ENCODE measurements around the gene C14orf119. TPM values are rescaled to one million over a fixed set of nuclear protein-coding genes. Genes with fewer than 3 reads are reported as not detected.

C14orf119 gene
- total and polyA plus RNA-seq, 2 donors from 2014 or later = 42.8 to 56.6 TPM

DNA sequence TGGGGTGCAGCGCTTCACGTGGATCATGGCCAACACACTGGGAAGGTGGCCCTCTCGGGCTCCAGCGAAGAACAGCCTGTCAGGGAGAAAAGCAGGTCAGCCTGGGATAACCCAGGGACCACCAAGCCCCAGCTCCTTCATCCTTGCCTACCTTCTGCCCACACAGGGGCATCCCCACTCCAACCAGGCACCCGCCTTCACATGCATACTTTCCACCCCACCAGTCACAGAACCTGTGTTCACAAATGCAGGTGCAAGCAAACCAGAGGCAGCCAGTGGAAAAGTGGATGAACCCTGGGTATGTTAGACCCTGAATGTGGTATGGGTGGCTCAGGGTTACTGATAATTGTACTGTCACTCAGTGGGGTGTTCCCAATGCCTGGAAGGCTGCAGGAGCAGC lies 36.2 kb downstream of the C14orf119 start:
- Histone ChIP-seq H3K27me3 (ENCODE audit: control insufficient read depth, insufficient read depth, low read length) (no peaks in the 10 kb centered on the region), H3K9ac (ENCODE audit: low read length in 3 of 3) (no peak overlapping the region), H3K4me1 (ENCODE audit: control insufficient read depth in 2 of 3, insufficient read depth in 2 of 3, low read depth in 1 of 3, low read length in 3 of 3) (peaks cover 0 to 3% (median 0%) of the 10 kb centered on the region in 3 donors), H3K36me3 (ENCODE audit: control insufficient read depth in 2 of 3, insufficient read depth in 3 of 3, low read length in 3 of 3) (peaks cover 0 to 31% (median 27%) of the 10 kb centered on the region in 3 donors), H3K4me3 (ENCODE audit: low read length in 3 of 3) (no peak overlapping the region), H3K9me3 (ENCODE audit: control insufficient read depth in 2 of 3, insufficient read depth in 1 of 3, low read length in 3 of 3) (no peaks in the 10 kb centered on the region), H3K27ac (ENCODE audit: low read depth in 2 of 2, low read length in 2 of 2) (no peak overlapping the region)
- FAIRE-seq (no peak), DNase-seq (no peak)
- intact Hi-C loops (cut with DNase I) = no loop called here
- TF ChIP-seq, protein P1, sequence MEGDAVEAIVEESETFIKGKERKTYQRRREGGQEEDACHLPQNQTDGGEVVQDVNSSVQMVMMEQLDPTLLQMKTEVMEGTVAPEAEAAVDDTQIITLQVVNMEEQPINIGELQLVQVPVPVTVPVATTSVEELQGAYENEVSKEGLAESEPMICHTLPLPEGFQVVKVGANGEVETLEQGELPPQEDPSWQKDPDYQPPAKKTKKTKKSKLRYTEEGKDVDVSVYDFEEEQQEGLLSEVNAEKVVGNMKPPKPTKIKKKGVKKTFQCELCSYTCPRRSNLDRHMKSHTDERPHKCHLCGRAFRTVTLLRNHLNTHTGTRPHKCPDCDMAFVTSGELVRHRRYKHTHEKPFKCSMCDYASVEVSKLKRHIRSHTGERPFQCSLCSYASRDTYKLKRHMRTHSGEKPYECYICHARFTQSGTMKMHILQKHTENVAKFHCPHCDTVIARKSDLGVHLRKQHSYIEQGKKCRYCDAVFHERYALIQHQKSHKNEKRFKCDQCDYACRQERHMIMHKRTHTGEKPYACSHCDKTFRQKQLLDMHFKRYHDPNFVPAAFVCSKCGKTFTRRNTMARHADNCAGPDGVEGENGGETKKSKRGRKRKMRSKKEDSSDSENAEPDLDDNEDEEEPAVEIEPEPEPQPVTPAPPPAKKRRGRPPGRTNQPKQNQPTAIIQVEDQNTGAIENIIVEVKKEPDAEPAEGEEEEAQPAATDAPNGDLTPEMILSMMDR (IDR thresholded peaks at IDR 0.05; ENCODE audit: borderline replicate concordance, extremely low read depth, insufficient read depth) = no peak

DNA sequence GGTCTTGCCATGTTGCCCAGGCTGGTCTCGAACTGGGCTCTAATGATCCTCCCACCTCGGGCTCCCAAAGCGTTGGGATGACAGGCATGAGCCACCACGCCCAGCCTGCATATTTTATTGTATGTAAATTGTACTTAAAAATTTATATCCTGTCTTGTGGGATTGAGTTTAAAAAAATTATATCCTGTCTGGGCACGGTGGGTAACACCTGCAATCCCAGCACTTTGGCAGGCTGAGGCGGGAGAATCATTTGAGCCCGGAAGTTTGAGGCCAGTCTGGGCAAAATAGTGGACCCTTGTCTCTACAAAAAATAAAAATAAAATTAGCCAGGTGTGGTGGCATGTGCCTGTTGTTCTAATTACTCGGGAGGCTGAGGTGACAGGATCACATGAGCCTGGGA lies 37.7 kb downstream of the C14orf119 start:
- DNase-seq = no peak
- H3K27me3 ChIP-seq (ENCODE audit: control insufficient read depth, insufficient read depth, low read length) = no peaks in the 10 kb centered on the region
- no peak overlapping the region for H3K27ac ChIP-seq (ENCODE audit: low read depth in 2 of 2, low read length in 2 of 2)
- H3K36me3 ChIP-seq (ENCODE audit: control insufficient read depth in 2 of 3, insufficient read depth in 3 of 3, low read length in 3 of 3) = peaks cover 0 to 33% (median 21%) of the 10 kb centered on the region in 3 donors
- no peak for FAIRE-seq
- H3K9me3 ChIP-seq (ENCODE audit: control insufficient read depth in 2 of 3, insufficient read depth in 1 of 3, low read length in 3 of 3) = no peaks in the 10 kb centered on the region
- H3K9ac ChIP-seq (ENCODE audit: low read length in 3 of 3) = no peak overlapping the region
- TF ChIP-seq, protein P1 (IDR thresholded peaks at IDR 0.05; ENCODE audit: borderline replicate concordance, extremely low read depth, insufficient read depth) = no peak
- intact Hi-C loops (cut with DNase I) = no loop called here
- peaks cover 0 to 7% (median 0%) of the 10 kb centered on the region in 3 donors for H3K4me1 ChIP-seq (ENCODE audit: control insufficient read depth in 2 of 3, insufficient read depth in 2 of 3, low read depth in 1 of 3, low read length in 3 of 3)
- no peak overlapping the region for H3K4me3 ChIP-seq (ENCODE audit: low read length in 3 of 3)

DNA sequence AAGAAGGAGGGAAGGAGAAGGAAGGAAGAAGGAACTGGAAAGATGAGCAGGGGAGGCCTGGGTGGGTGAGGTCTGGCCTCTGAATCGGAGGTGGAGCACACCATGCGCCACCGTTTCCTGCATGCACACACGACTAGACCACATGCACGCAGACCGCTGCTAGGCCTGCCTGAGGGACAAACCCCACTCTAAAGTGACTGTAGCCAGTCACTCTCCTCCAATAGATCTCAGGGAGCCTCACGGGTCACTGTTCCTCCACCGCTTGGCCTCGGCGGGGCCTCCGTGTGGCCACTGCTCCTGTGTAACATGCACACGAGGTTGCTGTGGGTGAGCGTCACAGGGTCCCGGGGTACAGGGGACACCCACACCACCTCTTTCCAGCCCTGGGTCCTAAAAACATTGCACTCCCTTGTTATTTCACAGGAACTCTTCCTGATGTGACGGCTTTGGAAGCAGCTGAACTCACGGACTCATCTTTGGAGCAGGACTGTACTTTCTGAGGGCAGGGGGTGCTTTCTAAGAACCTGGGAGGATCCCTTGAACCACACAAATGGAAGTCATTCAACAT lies 41.3 kb downstream of the C14orf119 start:
- DNase-seq (no peak), FAIRE-seq (no peak)
- peaks cover 0 to 35% (median 24%) of the 10 kb centered on the region in 3 donors for H3K36me3 ChIP-seq (ENCODE audit: control insufficient read depth in 2 of 3, insufficient read depth in 3 of 3, low read length in 3 of 3)

More for the DNA sequence above, 41.3 kb downstream of the C14orf119 start:
- Histone ChIP-seq H3K4me1 (ENCODE audit: control insufficient read depth in 2 of 3, insufficient read depth in 2 of 3, low read depth in 1 of 3, low read length in 3 of 3) (peaks cover 0 to 4% (median 0%) of the 10 kb centered on the region in 3 donors), H3K9ac (ENCODE audit: low read length in 3 of 3) (no peak overlapping the region), H3K9me3 (ENCODE audit: control insufficient read depth in 2 of 3, insufficient read depth in 1 of 3, low read length in 3 of 3) (no peaks in the 10 kb centered on the region), H3K27ac (ENCODE audit: low read depth in 2 of 2, low read length in 2 of 2) (no peak overlapping the region), H3K27me3 (ENCODE audit: control insufficient read depth, insufficient read depth, low read length) (no peaks in the 10 kb centered on the region), H3K4me3 (ENCODE audit: low read length in 3 of 3) (no peak overlapping the region)
- intact Hi-C loops (cut with DNase I) = no loop called here
- TF ChIP-seq, protein P1 (IDR thresholded peaks at IDR 0.05; ENCODE audit: borderline replicate concordance, extremely low read depth, insufficient read depth) = no peak

Measured in kidney (tissue), 14 donors.